Astrocyte (in vitro differentiated cells and primary cell): ENCODE results near the gene MRPS12. TPM values are rescaled to one million over a fixed set of nuclear protein-coding genes. Genes with fewer than 3 reads are reported as not detected.
"Not testable (repeated sequence)": the region's sequence is repeated elsewhere in the genome, so short reads cannot be mapped to it uniquely, and the experiment has no call there.

Experiments used
- DNase-seq: peaks from one replicate; pipeline ENCODE4 v3.0.0-alpha.2; 2010; ENCODE audit warnings: low read depth
- FAIRE-seq: peaks from 2 replicates; lab custom pipeline; 2011; peaks lifted over from hg19 to GRCh38; lab: Jason Lieb, UNC
- H2AFZ ChIP-seq: 2 replicates; pipeline ENCODE4 v1.6.0; 2012; ENCODE audit warnings: low read depth, low read length, inconsistent platforms
- H3K27ac ChIP-seq: 2 replicates; pipeline ENCODE4 v1.5.1; 2011; ENCODE audit warnings: low read depth, low read length, inconsistent platforms
- H3K27me3 ChIP-seq: 2 replicates; pipeline ENCODE4 v1.6.0; 2011; ENCODE audit warnings: low read length, inconsistent platforms; ENCODE audit not compliant: insufficient read depth
- H3K36me3 ChIP-seq: 2 replicates; pipeline ENCODE4 v1.5.1; 2011; ENCODE audit warnings: low read length, inconsistent platforms; ENCODE audit not compliant: insufficient read depth
- H3K4me1 ChIP-seq: 2 replicates; pipeline ENCODE4 v1.5.1; 2011; ENCODE audit warnings: low read length, inconsistent platforms; ENCODE audit not compliant: insufficient read depth
- H3K4me2 ChIP-seq: 2 replicates; pipeline ENCODE4 v1.6.0; 2012; ENCODE audit warnings: low read length, inconsistent platforms
- H3K4me3 ChIP-seq: 2 replicates; pipeline ENCODE4 v1.5.1; 2011; ENCODE audit warnings: low read depth, mild to moderate bottlenecking, low read length, inconsistent platforms; ENCODE audit not compliant: insufficient read depth
- H3K79me2 ChIP-seq: 2 replicates; pipeline ENCODE4 v1.6.0; 2012; ENCODE audit warnings: mild to moderate bottlenecking, low read length, inconsistent platforms; ENCODE audit not compliant: insufficient read depth
- H3K9ac ChIP-seq: 2 replicates; pipeline ENCODE4 v1.6.0; 2012; ENCODE audit warnings: mild to moderate bottlenecking, low read length, inconsistent platforms
- H3K9me3 ChIP-seq: 2 replicates; pipeline ENCODE4 v1.5.1; 2012; ENCODE audit warnings: low read depth, mild to moderate bottlenecking, low read length, inconsistent platforms; ENCODE audit not compliant: insufficient read depth
- H4K20me1 ChIP-seq: 2 replicates; pipeline ENCODE4 v1.6.0; 2012; ENCODE audit warnings: low read length, inconsistent platforms; ENCODE audit not compliant: insufficient read depth
- H3K27ac Mint-ChIP-seq: one replicate; pipeline ENCODE4 v1.8.0; 2021; ENCODE audit warnings: mild to moderate bottlenecking, mixed read lengths; ENCODE audit not compliant: unreplicated experiment
- H3K27me3 Mint-ChIP-seq: one replicate; pipeline ENCODE4 v1.8.0; 2021; ENCODE audit warnings: low read depth, mixed read lengths; ENCODE audit not compliant: unreplicated experiment
- H3K36me3 Mint-ChIP-seq: one replicate; pipeline ENCODE4 v1.8.0; 2021; ENCODE audit warnings: low read depth, mixed read lengths; ENCODE audit not compliant: unreplicated experiment
- H3K4me1 Mint-ChIP-seq: one replicate; pipeline ENCODE4 v1.8.0; 2021; ENCODE audit warnings: low read depth, mixed read lengths; ENCODE audit not compliant: unreplicated experiment
- H3K4me3 Mint-ChIP-seq: one replicate; pipeline ENCODE4 v1.8.0; 2021; ENCODE audit warnings: mild to moderate bottlenecking, moderate library complexity, mixed read lengths; ENCODE audit not compliant: unreplicated experiment
- H3K9me3 Mint-ChIP-seq: one replicate; pipeline ENCODE4 v1.8.0; 2021; ENCODE audit warnings: mild to moderate bottlenecking, mixed read lengths; ENCODE audit not compliant: unreplicated experiment
- EZH2 ChIP-seq: IDR thresholded peaks from 2 replicates; pipeline ENCODE4 v1.6.1; 2012; ENCODE audit warnings: mild to moderate bottlenecking, low read length, inconsistent platforms; ENCODE audit not compliant: insufficient read depth
- total RNA-seq: library from RNA; stranded (reverse); gene quantifications from 2 replicates; pipeline ENCODE4 v1.2.1, GENCODE V29; 2021
- TF ChIP-seq, protein P1 (sequence below): IDR thresholded peaks from 2 replicates; pipeline ENCODE4 v1.5.1; 2011; ENCODE audit warnings: low read depth, mild to moderate bottlenecking, inconsistent platforms, low read length, moderate library complexity; ENCODE audit not compliant: insufficient read depth

MRPS12 gene
- total RNA-seq, 1 donor from 2014 or later = 59.5 TPM

DNA sequence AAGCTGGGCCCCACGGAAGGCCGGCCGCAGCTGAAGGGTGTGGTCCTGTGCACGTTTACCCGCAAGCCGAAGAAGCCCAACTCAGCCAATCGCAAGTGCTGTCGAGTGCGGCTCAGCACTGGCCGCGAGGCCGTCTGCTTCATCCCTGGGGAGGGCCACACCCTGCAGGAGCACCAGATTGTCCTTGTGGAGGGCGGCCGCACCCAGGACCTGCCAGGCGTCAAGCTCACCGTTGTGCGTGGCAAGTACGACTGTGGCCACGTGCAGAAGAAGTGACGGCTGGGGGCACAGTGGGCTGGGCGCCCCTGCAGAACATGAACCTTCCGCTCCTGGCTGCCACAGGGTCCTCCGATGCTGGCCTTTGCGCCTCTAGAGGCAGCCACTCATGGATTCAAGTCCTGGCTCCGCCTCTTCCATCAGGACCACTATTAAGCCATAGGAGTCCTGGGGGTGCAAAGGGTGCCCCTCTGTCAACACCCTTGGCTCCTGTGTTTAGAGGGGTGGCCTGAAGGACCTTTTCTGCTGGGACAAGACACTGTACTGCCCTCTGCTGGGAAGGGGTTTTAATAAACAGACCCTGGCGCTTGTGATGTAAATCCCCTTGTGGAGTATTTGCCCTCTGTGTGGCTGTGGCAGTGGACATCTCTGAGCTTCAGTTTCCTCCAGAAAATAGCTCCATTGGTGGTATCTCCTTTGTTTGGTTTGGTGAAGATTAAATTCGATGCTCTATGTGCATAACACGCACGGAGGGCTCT lies 1.9 kb downstream of the MRPS12 start:
- Mint-ChIP-seq H3K27ac (no peak overlapping the region), H3K27me3 (no peaks in the 10 kb centered on the region), H3K4me1 (peaks cover 2% of the 10 kb centered on the region), H3K36me3 (peaks cover 15% of the 10 kb centered on the region), H3K4me3 (peak overlapping the region; percentile 70), H3K9me3 (peaks cover 11% of the 10 kb centered on the region)
- H3K36me3 ChIP-seq = peaks cover 4% of the 10 kb centered on the region
- DNase-seq = peak; percentile 28
- no peaks in the 10 kb centered on the region for H3K27me3 ChIP-seq
- no peaks in the 10 kb centered on the region for H3K9me3 ChIP-seq
- H3K4me2 ChIP-seq = no peak overlapping the region
- no peak for FAIRE-seq
- H3K79me2 ChIP-seq = peaks cover 41% of the 10 kb centered on the region
- no peak overlapping the region for H2AFZ ChIP-seq
- H3K27ac ChIP-seq = no peak overlapping the region
- peaks cover 15% of the 10 kb centered on the region for H4K20me1 ChIP-seq
- H3K9ac ChIP-seq = no peak overlapping the region
- TF ChIP-seq EZH2 = no peak
- TF ChIP-seq, protein P1, sequence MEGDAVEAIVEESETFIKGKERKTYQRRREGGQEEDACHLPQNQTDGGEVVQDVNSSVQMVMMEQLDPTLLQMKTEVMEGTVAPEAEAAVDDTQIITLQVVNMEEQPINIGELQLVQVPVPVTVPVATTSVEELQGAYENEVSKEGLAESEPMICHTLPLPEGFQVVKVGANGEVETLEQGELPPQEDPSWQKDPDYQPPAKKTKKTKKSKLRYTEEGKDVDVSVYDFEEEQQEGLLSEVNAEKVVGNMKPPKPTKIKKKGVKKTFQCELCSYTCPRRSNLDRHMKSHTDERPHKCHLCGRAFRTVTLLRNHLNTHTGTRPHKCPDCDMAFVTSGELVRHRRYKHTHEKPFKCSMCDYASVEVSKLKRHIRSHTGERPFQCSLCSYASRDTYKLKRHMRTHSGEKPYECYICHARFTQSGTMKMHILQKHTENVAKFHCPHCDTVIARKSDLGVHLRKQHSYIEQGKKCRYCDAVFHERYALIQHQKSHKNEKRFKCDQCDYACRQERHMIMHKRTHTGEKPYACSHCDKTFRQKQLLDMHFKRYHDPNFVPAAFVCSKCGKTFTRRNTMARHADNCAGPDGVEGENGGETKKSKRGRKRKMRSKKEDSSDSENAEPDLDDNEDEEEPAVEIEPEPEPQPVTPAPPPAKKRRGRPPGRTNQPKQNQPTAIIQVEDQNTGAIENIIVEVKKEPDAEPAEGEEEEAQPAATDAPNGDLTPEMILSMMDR = peak; percentile 33
- no peak overlapping the region for H3K4me3 ChIP-seq
- peaks cover 10% of the 10 kb centered on the region for H3K4me1 ChIP-seq

DNA sequence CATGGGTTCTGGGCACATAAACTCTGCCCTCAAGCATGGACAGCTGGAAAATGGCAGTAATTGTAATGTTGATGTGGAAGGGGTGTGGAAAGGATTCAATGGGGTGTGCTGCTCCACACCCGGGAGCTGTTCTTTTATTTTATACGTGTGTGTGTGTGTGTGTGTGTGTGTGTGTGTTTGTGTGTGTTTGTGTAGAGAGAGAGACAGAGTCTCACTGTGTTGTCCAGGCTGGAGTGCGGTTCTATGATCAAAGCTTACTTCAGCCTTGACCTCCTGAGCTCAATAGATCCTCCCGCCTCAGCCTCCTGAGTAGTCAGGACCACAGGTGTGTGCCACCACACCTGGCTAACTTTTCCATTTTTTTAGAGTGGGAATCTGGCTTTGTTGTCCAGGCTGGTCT lies 2.8 kb downstream of the MRPS12 start:
- Mint-ChIP-seq H3K4me3 (no peak overlapping the region), H3K9me3 (peaks cover 11% of the 10 kb centered on the region), H3K4me1 (peaks cover 2% of the 10 kb centered on the region), H3K36me3 (peaks cover 15% of the 10 kb centered on the region), H3K27ac (no peak overlapping the region), H3K27me3 (no peaks in the 10 kb centered on the region)
- Histone ChIP-seq H3K36me3 (peaks cover 4% of the 10 kb centered on the region), H3K79me2 (peaks cover 41% of the 10 kb centered on the region), H3K27ac (no peak overlapping the region), H4K20me1 (peaks cover 15% of the 10 kb centered on the region), H3K4me1 (peaks cover 10% of the 10 kb centered on the region), H3K4me2 (no peak overlapping the region), H3K4me3 (no peak overlapping the region), H3K27me3 (no peaks in the 10 kb centered on the region), H3K9me3 (no peaks in the 10 kb centered on the region), H2AFZ (no peak overlapping the region), H3K9ac (no peak overlapping the region)
- no peak for FAIRE-seq
- no peak for TF ChIP-seq EZH2
- TF ChIP-seq, protein P1 = no peak
- no peak for DNase-seq

DNA sequence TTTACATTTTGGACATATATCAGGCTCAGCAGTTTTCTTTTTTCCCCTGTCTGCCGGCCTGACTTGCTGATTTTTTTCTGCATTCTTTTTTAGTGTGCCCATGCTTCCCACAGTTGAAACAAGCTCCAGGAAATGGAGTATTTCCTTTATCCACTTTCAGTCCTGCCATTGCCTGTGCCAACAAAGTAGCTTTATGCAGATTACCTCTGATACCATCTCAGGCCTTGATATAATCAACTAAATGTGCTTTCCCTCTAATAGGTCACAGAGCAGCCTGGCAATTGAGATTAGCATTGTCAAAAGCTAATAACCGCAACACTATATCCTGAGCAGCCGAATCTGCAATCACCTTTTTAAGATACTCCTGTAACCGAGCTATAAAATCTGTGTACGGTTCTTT lies 9.2 kb downstream of the MRPS12 start:
- DNase-seq = no peak
- H3K79me2 ChIP-seq = no peaks in the 10 kb centered on the region
- no peaks in the 10 kb centered on the region for H4K20me1 ChIP-seq
- FAIRE-seq = no peak
- no peak overlapping the region for H3K27ac Mint-ChIP-seq
- no peak overlapping the region for H3K4me3 ChIP-seq
- H3K27me3 Mint-ChIP-seq = peaks cover 2% of the 10 kb centered on the region
- no peak overlapping the region for H2AFZ ChIP-seq
- no peaks in the 10 kb centered on the region for H3K4me1 ChIP-seq
- H3K27ac ChIP-seq = no peak overlapping the region
- peaks cover 15% of the 10 kb centered on the region for H3K36me3 Mint-ChIP-seq
- TF ChIP-seq, protein P1 = no peak
- no peak for TF ChIP-seq EZH2
- peaks cover 2% of the 10 kb centered on the region for H3K4me1 Mint-ChIP-seq
- H3K4me3 Mint-ChIP-seq = no peak overlapping the region
- H3K9ac ChIP-seq = no peak overlapping the region
- no peaks in the 10 kb centered on the region for H3K36me3 ChIP-seq
- peaks cover 10% of the 10 kb centered on the region for H3K9me3 Mint-ChIP-seq
- no peaks in the 10 kb centered on the region for H3K9me3 ChIP-seq
- no peak overlapping the region for H3K4me2 ChIP-seq
- H3K27me3 ChIP-seq = no peaks in the 10 kb centered on the region

DNA sequence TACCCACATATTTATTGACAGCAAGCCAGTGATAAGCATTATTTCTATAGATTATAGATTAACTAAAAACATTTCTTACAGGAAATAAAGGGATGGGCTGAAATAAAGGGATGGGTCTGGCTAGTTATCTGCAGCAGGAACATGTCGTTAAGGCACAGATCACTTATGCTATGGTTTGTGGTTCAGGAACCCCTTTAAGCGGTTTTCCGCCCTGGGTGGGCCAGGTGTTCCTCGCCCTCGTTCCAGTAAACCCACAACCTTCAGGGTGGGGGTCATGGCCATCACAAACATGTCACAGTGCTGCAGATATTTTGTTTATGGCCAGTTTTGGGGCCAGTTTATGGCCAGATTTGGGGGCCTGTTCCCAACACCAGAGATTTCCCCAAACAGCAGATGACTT lies 10.7 kb downstream of the MRPS12 start:
- not testable (repeated sequence) for H3K4me1 Mint-ChIP-seq, H3K27me3 Mint-ChIP-seq, H3K4me1 ChIP-seq, H3K9me3 Mint-ChIP-seq, H2AFZ ChIP-seq, H3K9me3 ChIP-seq, H3K9ac ChIP-seq, H3K4me3 Mint-ChIP-seq, H3K4me2 ChIP-seq, FAIRE-seq, DNase-seq, H3K4me3 ChIP-seq, H3K27ac Mint-ChIP-seq, H3K36me3 ChIP-seq, H3K27ac ChIP-seq, H3K79me2 ChIP-seq, H3K27me3 ChIP-seq, H4K20me1 ChIP-seq
- peaks cover 14% of the 10 kb centered on the region for H3K36me3 Mint-ChIP-seq
